H1 (cell line): Measurements from ENCODE around the gene ZNF599. TPM values are rescaled to one million over a fixed set of nuclear protein-coding genes. Genes with fewer than 3 reads are reported as not detected.
A peak's percentile ranks its signal among the peaks of the same experiment; 100 is the strongest.

Experiments used
- CTCF ChIA-PET: fragments of 300-600 bp; sonication (Branson Sonifier 250); formaldehyde crosslinking; loops from one replicate; lab custom pipeline; 2021; ENCODE audit not compliant: partially characterized antibody; lab: Charles Lee
- POLR2A ChIA-PET: fragments of 300-600 bp; sonication (Branson Sonifier 250); formaldehyde crosslinking; loops from one replicate; lab custom pipeline; 2021; ENCODE audit warnings: inconsistent platforms; ENCODE audit not compliant: partially characterized antibody; lab: Charles Lee
- DNase-seq, 2 experiments: peaks; one replicate each; pipeline versions ENCODE4 v3.0.0 to v3.0.0-alpha.2; 2010 to 2022; ENCODE audit warnings: low spot score in 2 of 2, low read depth in 1 of 2, mixed read lengths in 1 of 2
- FAIRE-seq: peaks from 2 replicates; lab custom pipeline; 2011; peaks lifted over from hg19 to GRCh38; lab: Jason Lieb, UNC
- H2AFZ ChIP-seq: 2 replicates; pipeline ENCODE4 v1.8.1; 2012; ENCODE audit warnings: low read length, inconsistent platforms
- H2AK5ac ChIP-seq: 2 replicates; pipeline ENCODE4 v1.6.1; 2013; ENCODE audit warnings: low read depth, low read length
- H2BK120ac ChIP-seq: replicated peaks from 2 replicates; pipeline ENCODE3; 2013; ENCODE audit warnings: low read depth, low read length, inconsistent platforms
- H2BK12ac ChIP-seq: 2 replicates; pipeline ENCODE4 v1.6.1; 2013; ENCODE audit warnings: low read depth, low read length
- H2BK15ac ChIP-seq: 2 replicates; pipeline ENCODE4 v1.6.1; 2013; ENCODE audit warnings: low read length
- H2BK20ac ChIP-seq: 2 replicates; pipeline ENCODE4 v1.6.1; 2013; ENCODE audit warnings: low read length
- H2BK5ac ChIP-seq: 2 replicates; pipeline ENCODE4 v1.6.1; 2013; ENCODE audit warnings: low read depth, low read length
- H3K14ac ChIP-seq: 2 replicates; pipeline ENCODE4 v1.6.1; 2013; ENCODE audit warnings: inconsistent platforms; ENCODE audit not compliant: insufficient read length
- H3K18ac ChIP-seq: 2 replicates; pipeline ENCODE4 v1.6.1; 2013; ENCODE audit warnings: low read length; ENCODE audit errors: extremely low read depth
- H3K23ac ChIP-seq: 2 replicates; pipeline ENCODE4 v1.6.1; 2013; ENCODE audit warnings: inconsistent platforms; ENCODE audit not compliant: insufficient read length
- H3K23me2 ChIP-seq: 2 replicates; pipeline ENCODE4 v1.6.1; 2013; ENCODE audit warnings: low read depth, low read length
- H3K27ac ChIP-seq: 2 replicates; pipeline ENCODE4 v1.6.1; 2011; ENCODE audit warnings: low read depth, low read length, inconsistent platforms
- H3K27me3 ChIP-seq, 4 experiments: replicated peaks in 1 of 4; 1 replicate in 1 of 4; 2 replicates in 3 of 4; pipeline versions ENCODE4 v1.6.1 to v1.8.1; 2011 to 2013; ENCODE audit warnings: low read length in 3 of 4, mild to moderate bottlenecking in 3 of 4, inconsistent platforms in 2 of 4, mixed read lengths in 2 of 4, moderate library complexity in 1 of 4; ENCODE audit not compliant: control insufficient read depth in 3 of 4, insufficient read depth in 3 of 4; ENCODE audit errors: extremely low read depth in 1 of 4
- H3K36me3 ChIP-seq, 4 experiments: 2 replicates each; pipeline versions ENCODE4 v1.6.1 to v1.8.1; 2011 to 2013; ENCODE audit warnings: mild to moderate bottlenecking in 4 of 4, low read length in 3 of 4, moderate library complexity in 2 of 4, control low read depth in 1 of 4, inconsistent platforms in 1 of 4; ENCODE audit not compliant: insufficient read depth in 4 of 4, control insufficient read depth in 2 of 4
- H3K4ac ChIP-seq: replicated peaks from 2 replicates; pipeline ENCODE3; 2013; ENCODE audit warnings: low read length, low read depth, mixed read lengths, inconsistent platforms; ENCODE audit not compliant: insufficient read length
- H3K4me1 ChIP-seq, 4 experiments: replicated peaks in 1 of 4; 1 replicate in 1 of 4; 2 replicates in 3 of 4; pipeline versions ENCODE4 v1.6.1 to v1.8.1; 2011 to 2013; ENCODE audit warnings: low read length in 3 of 4, inconsistent platforms in 2 of 4, mixed read lengths in 1 of 4; ENCODE audit not compliant: insufficient read depth in 4 of 4, control insufficient read depth in 3 of 4
- H3K4me2 ChIP-seq, 2 experiments: 2 replicates each; pipeline versions ENCODE4 v1.6.1 to v1.8.1; 2011 to 2013; ENCODE audit warnings: low read depth in 2 of 2, low read length in 2 of 2, control low read depth in 1 of 2, inconsistent platforms in 1 of 2, mild to moderate bottlenecking in 1 of 2; ENCODE audit not compliant: insufficient read depth in 1 of 2
- H3K4me3 ChIP-seq, 4 experiments: fragments of 200-600, 300-600 bp in 1 of 4; sonication (generic), shearing (Covaris generic), sonication (Bioruptor Twin) in 1 of 4; 2 replicates each; pipeline versions ENCODE4 v1.5.1 to v1.8.1; 2011 to 2016; ENCODE audit warnings: low read length in 4 of 4, low read depth in 3 of 4, control low read depth in 2 of 4, inconsistent platforms in 2 of 4, mild to moderate bottlenecking in 2 of 4, mixed read lengths in 1 of 4, moderate library complexity in 1 of 4; ENCODE audit not compliant: insufficient read depth in 2 of 4; ENCODE audit errors: extremely low read depth in 1 of 4
- H3K56ac ChIP-seq: replicated peaks from 2 replicates; pipeline ENCODE3; 2013; ENCODE audit warnings: low read depth, mild to moderate bottlenecking, mixed read lengths, low read length, inconsistent platforms; ENCODE audit not compliant: insufficient read length
- H3K79me1 ChIP-seq: 2 replicates; pipeline ENCODE4 v1.6.1; 2013; ENCODE audit warnings: low read depth, low read length, control low read depth
- H3K79me2 ChIP-seq, 2 experiments: 2 replicates each; pipeline versions ENCODE4 v1.6.1 to v1.8.1; 2012 to 2013; ENCODE audit warnings: low read length in 2 of 2, mild to moderate bottlenecking in 2 of 2, inconsistent platforms in 1 of 2; ENCODE audit not compliant: insufficient read depth in 2 of 2, control insufficient read depth in 1 of 2
- H3K9ac ChIP-seq, 4 experiments: replicated peaks in 1 of 4; 1 replicate in 1 of 4; 2 replicates in 3 of 4; pipeline versions ENCODE4 v1.6.1 to v1.8.1; 2011 to 2013; ENCODE audit warnings: low read depth in 3 of 4, low read length in 3 of 4, control low read depth in 2 of 4, mild to moderate bottlenecking in 2 of 4, moderate library complexity in 2 of 4, inconsistent platforms in 1 of 4; ENCODE audit errors: extremely low read depth in 1 of 4
- H3K9me3 ChIP-seq, 2 experiments: 2 replicates each; pipeline versions ENCODE4 v1.6.1 to v1.8.1; 2012 to 2013; ENCODE audit warnings: mild to moderate bottlenecking in 2 of 2, moderate library complexity in 2 of 2, control low read depth in 1 of 2, inconsistent platforms in 1 of 2, low read depth in 1 of 2, low read length in 1 of 2, mixed read lengths in 1 of 2; ENCODE audit not compliant: insufficient read depth in 2 of 2
- H4K20me1 ChIP-seq, 2 experiments: replicated peaks in 1 of 2; 2 replicates each; pipeline versions ENCODE3 to v1.8.1; 2011 to 2013; ENCODE audit warnings: inconsistent platforms in 2 of 2, low read length in 2 of 2, mild to moderate bottlenecking in 1 of 2; ENCODE audit not compliant: insufficient read depth in 2 of 2, control insufficient read depth in 1 of 2
- H4K5ac ChIP-seq: 2 replicates; pipeline ENCODE4 v1.6.1; 2013; ENCODE audit warnings: low read length, low read depth, mixed read lengths, inconsistent platforms; ENCODE audit not compliant: insufficient read length
- H4K8ac ChIP-seq: 2 replicates; pipeline ENCODE4 v1.8.0; 2013; ENCODE audit warnings: mild to moderate bottlenecking, moderate library complexity, low read length, inconsistent platforms; ENCODE audit not compliant: insufficient read depth; ENCODE audit errors: extremely low read depth
- H4K91ac ChIP-seq: replicated peaks from 2 replicates; pipeline ENCODE3; 2013; ENCODE audit warnings: low read length, mixed read lengths, inconsistent platforms; ENCODE audit not compliant: insufficient read length
- BRCA1 ChIP-seq: IDR thresholded peaks from 2 replicates; pipeline ENCODE4 v1.6.1; 2012; ENCODE audit warnings: low read depth, low read length, improper control_type of control experiment
- CHD2 ChIP-seq: IDR thresholded peaks from 2 replicates; pipeline ENCODE4 v1.6.1; 2012; ENCODE audit warnings: low read length, improper control_type of control experiment
- NANOG ChIP-seq: IDR thresholded peaks from 2 replicates; pipeline ENCODE4 v1.6.1; 2011; ENCODE audit warnings: low read length, low read depth, mild to moderate bottlenecking, inconsistent platforms; ENCODE audit not compliant: insufficient read depth, poor library complexity, severe bottlenecking
- SIRT6 ChIP-seq: IDR thresholded peaks from one replicate; pipeline ENCODE4 v1.7.1; 2012; ENCODE audit warnings: low read length, inconsistent platforms
- SP2 ChIP-seq: IDR thresholded peaks from 2 replicates; pipeline ENCODE4 v1.6.1; 2012; ENCODE audit warnings: mild to moderate bottlenecking, low read length, inconsistent platforms
- SP4 ChIP-seq: IDR thresholded peaks from 2 replicates; pipeline ENCODE4 v1.6.1; 2012; ENCODE audit warnings: low read length, inconsistent platforms
- WGBS, 2 experiments: shearing (Covaris generic) in 1 of 2; methylation state at CpG; one replicate each; pipeline versions ENCODE4 v1.1.6 to v1.1.7; 2013 to 2015; ENCODE audit warnings: low lambda C conversion rate in 2 of 2, mixed read lengths in 2 of 2, inconsistent platforms in 1 of 2, low coverage in 1 of 2, missing lambda C conversion rate in 1 of 2; ENCODE audit not compliant: insufficient replicate concordance in 2 of 2, insufficient coverage in 1 of 2, insufficient read length in 1 of 2; ENCODE audit errors: extremely low coverage in 1 of 2, missing lambda C conversion rate in 1 of 2; 5-methylcytosine and 5-hydroxymethylcytosine counted together
- long read RNA-seq, 2 experiments: library from RNA in 1 of 2; library from capped mRNA in 1 of 2; stranded (forward); transcript quantifications; one replicate each; pipeline ENCODE4 v2.0.0, GENCODE V29; 2021; ENCODE audit warnings: inconsistent platforms in 1 of 2
- polyA minus RNA-seq, 3 experiments: library from RNA; depleted of rRNA, polyadenylated mRNA; stranded (reverse); fragments of >200 nt; gene quantifications; 1 replicate in 2 of 3; 2 replicates in 1 of 3; pipeline ENCODE4 v1.2.3, GENCODE V29; 2011
- polyA plus RNA-seq, 7 experiments: library from polyadenylated mRNA; depleted of rRNA in 3 of 7; stranded (reverse) in 5 of 7; unstranded in 2 of 7; fragments of >200 nt in 5 of 7; fragments of 200-250 nt in 2 of 7; gene quantifications; 1 replicate in 5 of 7; 2 replicates in 1 of 7; 4 replicates in 1 of 7; pipeline versions ENCODE4 v1.2.1 to v1.2.3, GENCODE V29; 2011 to 2013; ENCODE audit warnings: missing spikeins in 2 of 7, mixed read lengths in 2 of 7
- total RNA-seq: library from RNA; stranded (reverse); fragmentation: NEBNext Ultra II Directional; extraction: Animal tissue kit (Norgen Biotek cat#: 25700); gene quantifications from 2 replicates; pipeline ENCODE4 v1.2.1, GENCODE V29; 2021

ZNF599 gene
- total RNA-seq: 3.8 and 4.8 TPM in 2 replicates
- polyA plus RNA-seq (2011; rRNA removed): 5.4 and 6.5 TPM in 2 replicates
- polyA plus RNA-seq (2011; cell fraction: cytosol; rRNA removed): 4.7 TPM
- polyA plus RNA-seq (2011; cell fraction: nucleus; rRNA removed): 4.8 TPM
- 2.9 to 3.9 TPM (median 3.3 TPM) in 4 replicates for polyA plus RNA-seq (2012, experiment 1 of 2)
- 2.5 TPM for polyA plus RNA-seq (2012, experiment 2 of 2)
- 3.3 TPM for polyA plus RNA-seq (2013, experiment 1 of 2)
- 2.4 TPM for polyA plus RNA-seq (2013, experiment 2 of 2)
- polyA minus RNA-seq (2011; rRNA and poly(A)+ RNA removed): 1.5 and 2.0 TPM in 2 replicates
- polyA minus RNA-seq (2011; cell fraction: cytosol; rRNA and poly(A)+ RNA removed): 1.7 TPM
- polyA minus RNA-seq (2011; cell fraction: nucleus; rRNA and poly(A)+ RNA removed): 3.8 TPM
- long read RNA-seq, experiment 1, partial matches to known transcripts: 1 of 3 reads
- long read RNA-seq, experiment 1, other reads (novel, unspliced or antisense): 1 of 3 reads
- long read RNA-seq, experiment 2: 0 reads

GRCh38 chr19:34772697-34773554 lies at the start of gene ZNF599:
Gene ZNF599 (minus strand): TSS chr19:34773215. CDS start chr19:34772841, 374 bp downstream.
- H3K9ac ChIP-seq: peak within 1 kb of the TSS in 3 of 4 experiments; percentile 1 to 78 (median 41); a peak in 5 of 7 replicates
- H3K27me3 ChIP-seq: peaks cover 0 to 5% (median 2%) of the 10 kb centered on the region in 4 experiments; a peak in 3 of 7 replicates
- H3K4ac ChIP-seq: no peak within 1 kb of the TSS
- no peak within 1 kb of the TSS for H3K14ac ChIP-seq
- H4K5ac ChIP-seq: no peak within 1 kb of the TSS
- H4K20me1 ChIP-seq: no peaks in the 10 kb centered on the region
- peaks cover 6% of the 10 kb centered on the region; the same call in 1 of the 2 replicates for H3K23me2 ChIP-seq
- H3K27ac ChIP-seq: no peak within 1 kb of the TSS
- H3K9me3 ChIP-seq: peaks cover 0 to 3% of the 10 kb centered on the region in 2 experiments; a peak in 1 of 4 replicates
- POLR2A ChIA-PET: interaction anchor here (1.6 kb wide), 1 partner anchor 154 kb away, joined by 3 read pairs; no protein-coding TSS in a partner anchor
- no peaks in the 10 kb centered on the region for H3K79me1 ChIP-seq
- no peak within 1 kb of the TSS for H4K91ac ChIP-seq
- peak within 1 kb of the TSS; percentile 78 to 93 (median 82) for H3K4me3 ChIP-seq
- DNase-seq: peak; percentile 64 to 91
- no peak within 1 kb of the TSS for H2BK20ac ChIP-seq
- FAIRE-seq: peak; percentile 84
- 0 out of 8 replicates have a peak, but pooled peaks cover 0 to 4% (median 0%) of the 10 kb centered on the region in 4 experiments for H3K36me3 ChIP-seq
- no peak within 1 kb of the TSS for H2BK5ac ChIP-seq
- no peak within 1 kb of the TSS for H2BK120ac ChIP-seq
- no peak within 1 kb of the TSS for H4K8ac ChIP-seq
- peak within 1 kb of the TSS; percentile 75 to 92 for H3K4me2 ChIP-seq
- peaks cover 0 to 4% (median 0%) of the 10 kb centered on the region in 4 experiments; a peak in 1 of 7 replicates for H3K4me1 ChIP-seq
- no peak within 1 kb of the TSS for H2BK12ac ChIP-seq
- H2BK15ac ChIP-seq: no peak within 1 kb of the TSS
- H3K79me2 ChIP-seq: no peaks in the 10 kb centered on the region
- no peak within 1 kb of the TSS for H2AK5ac ChIP-seq
- H3K23ac ChIP-seq: no peak within 1 kb of the TSS
- CTCF ChIA-PET: interaction anchor here (0.8 to 3.8 kb wide), 3 partner anchors 35 to 392 kb away, joined by 3 to 10 read pairs (median 3); no protein-coding TSS in a partner anchor
- peak within 1 kb of the TSS; percentile 98; the same call in 1 of the 2 replicates for H2AFZ ChIP-seq
- H3K56ac ChIP-seq: no peak within 1 kb of the TSS
- no peak within 1 kb of the TSS for H3K18ac ChIP-seq
- 3% methylated on average over 69 of the region's 69 CpGs; no CpG with 5 or more reads in 1 of the 2 experiments for WGBS, 2 experiments
- TF ChIP-seq SP2 (no peak), SIRT6 (no peak), NANOG (no peak), CHD2 (no peak), BRCA1 (no peak), SP4 (no peak)
